Uterus (tissue), 2 donors: ENCODE measurements around the gene SMARCC2.

ENCODE experiments used
- CTCF ChIP-seq, 4 experiments: fragments of 200-600 bp in 2 of 4; fragments of 450-650 bp in 2 of 4; sonication (generic) in 2 of 4; IDR thresholded peaks; one replicate each; pipeline ENCODE4 v1.5.1; 2016 to 2019; ENCODE audit warnings: antibody characterized with exemption in 4 of 4, mild to moderate bottlenecking in 2 of 4, moderate library complexity in 1 of 4
- POLR2A ChIP-seq, 2 donors: fragments of 450-650 bp; IDR thresholded peaks; one replicate each; pipeline ENCODE4 v1.6.1; 2016; ENCODE audit warnings: antibody characterized with exemption in 2 of 2, mild to moderate bottlenecking in 1 of 2, moderate library complexity in 1 of 2

GRCh38 chr12:56202838-56203237 lies 13.6 kb upstream of the SMARCC2 start:
- TF ChIP-seq CTCF (IDR thresholded peaks at IDR 0.05) (no peak), POLR2A (IDR thresholded peaks at IDR 0.05) (no peak)
